HT1080 (cell line): Measurements from ENCODE around the gene GPI. TPM values are rescaled to one million over a fixed set of nuclear protein-coding genes. Genes with fewer than 3 reads are reported as not detected.

Experiments used
- DNase-seq: peaks from one replicate; pipeline ENCODE4 v3.0.0-alpha.2; 2015; ENCODE audit warnings: low read depth
- total RNA-seq: library from RNA; depleted of rRNA; stranded (reverse); fragments of >200 nt; shearing (Covaris generic); gene quantifications from 2 replicates; pipeline ENCODE4 v1.2.3, GENCODE V29; 2014

GPI gene
- total RNA-seq, 1 experiment from 2014 or later: 180 TPM

DNA sequence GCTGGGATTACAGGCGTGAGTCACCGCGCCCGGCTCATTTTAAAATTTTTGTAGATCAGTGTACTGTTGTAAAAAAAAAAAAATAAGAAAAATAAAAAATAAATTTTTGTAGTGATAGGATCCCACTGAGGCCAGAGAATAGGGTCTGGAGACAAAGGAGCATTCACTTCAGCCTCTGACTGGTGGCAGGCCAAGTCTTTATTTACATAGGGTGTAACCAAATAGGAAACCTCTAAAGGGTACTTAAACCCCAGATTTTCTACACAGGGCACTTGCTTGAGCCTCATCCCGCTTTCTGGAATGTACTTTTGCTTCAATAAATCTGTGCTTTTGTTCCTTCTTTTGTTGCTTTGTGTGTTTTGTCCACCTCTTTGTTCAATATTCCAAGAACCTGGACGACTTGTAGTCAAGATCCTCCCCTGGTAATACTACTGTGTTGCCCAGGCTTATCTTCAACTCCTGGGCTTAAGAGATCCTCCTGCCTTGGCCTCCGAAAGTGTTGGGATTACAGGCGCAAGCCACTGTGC is 37.1 kb downstream of the GPI start:
- no peak for DNase-seq

DNA sequence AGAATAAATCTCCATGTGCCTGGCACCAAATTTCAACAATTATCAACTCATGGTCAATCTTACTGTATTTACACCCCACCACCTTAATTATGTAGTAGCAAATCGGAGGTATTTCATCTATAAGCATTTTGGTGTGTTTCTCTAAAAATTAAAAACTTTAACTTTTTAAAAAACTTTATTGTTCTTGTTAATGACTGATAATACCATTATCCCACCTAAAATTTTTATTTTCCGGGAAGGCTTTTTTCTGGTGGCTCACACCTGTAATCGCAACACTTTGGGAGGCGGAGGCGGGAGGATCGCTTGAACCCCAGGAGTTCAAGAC is 38.8 kb downstream of the GPI start:
- DNase-seq: no peak

DNA sequence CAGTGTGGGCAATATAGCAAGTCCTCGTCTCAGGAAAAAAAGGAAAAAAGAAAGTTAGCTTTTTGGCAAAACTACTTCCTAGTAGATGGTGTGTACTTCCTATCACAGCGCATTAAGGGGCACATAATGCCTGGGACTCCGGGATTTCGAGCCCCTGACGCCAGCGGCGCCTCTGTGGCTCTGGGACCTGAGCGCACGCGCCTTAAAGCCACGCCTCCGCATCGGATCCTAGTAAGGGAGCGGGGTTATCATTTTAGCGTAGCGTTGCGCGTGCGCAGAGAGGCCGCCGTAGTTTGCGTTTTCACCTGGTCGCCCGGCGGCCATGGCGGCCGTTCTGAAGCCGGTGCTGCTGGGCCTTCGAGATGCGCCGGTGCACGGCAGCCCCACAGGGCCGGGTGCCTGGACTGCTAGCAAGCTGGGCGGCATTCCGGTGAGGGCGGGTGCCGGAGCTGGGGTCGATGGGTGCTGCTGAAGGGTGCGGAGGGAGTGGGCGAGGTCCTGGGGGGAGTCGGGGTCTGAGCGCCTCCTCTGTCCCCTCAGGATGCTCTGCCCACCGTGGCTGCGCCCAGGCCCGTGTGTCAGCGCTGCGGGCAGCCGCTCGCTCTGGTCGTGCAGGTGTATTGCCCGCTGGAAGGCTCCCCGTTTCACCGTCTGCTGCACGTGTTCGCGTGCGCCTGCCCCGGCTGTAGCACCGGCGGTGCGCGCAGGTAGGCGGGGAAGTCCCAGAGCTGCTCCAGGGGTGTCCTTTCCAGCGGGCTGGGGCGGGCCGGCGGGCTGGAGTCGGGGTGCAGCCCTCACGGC is 39.3 kb downstream of the GPI start, which contains the start of gene PDCD2L:
PDCD2L (plus strand) TSS at position 291 of the 801 bp plus-strand sequence; CDS start at position 323, 32 bp downstream.
- peak; percentile 87 for DNase-seq

DNA sequence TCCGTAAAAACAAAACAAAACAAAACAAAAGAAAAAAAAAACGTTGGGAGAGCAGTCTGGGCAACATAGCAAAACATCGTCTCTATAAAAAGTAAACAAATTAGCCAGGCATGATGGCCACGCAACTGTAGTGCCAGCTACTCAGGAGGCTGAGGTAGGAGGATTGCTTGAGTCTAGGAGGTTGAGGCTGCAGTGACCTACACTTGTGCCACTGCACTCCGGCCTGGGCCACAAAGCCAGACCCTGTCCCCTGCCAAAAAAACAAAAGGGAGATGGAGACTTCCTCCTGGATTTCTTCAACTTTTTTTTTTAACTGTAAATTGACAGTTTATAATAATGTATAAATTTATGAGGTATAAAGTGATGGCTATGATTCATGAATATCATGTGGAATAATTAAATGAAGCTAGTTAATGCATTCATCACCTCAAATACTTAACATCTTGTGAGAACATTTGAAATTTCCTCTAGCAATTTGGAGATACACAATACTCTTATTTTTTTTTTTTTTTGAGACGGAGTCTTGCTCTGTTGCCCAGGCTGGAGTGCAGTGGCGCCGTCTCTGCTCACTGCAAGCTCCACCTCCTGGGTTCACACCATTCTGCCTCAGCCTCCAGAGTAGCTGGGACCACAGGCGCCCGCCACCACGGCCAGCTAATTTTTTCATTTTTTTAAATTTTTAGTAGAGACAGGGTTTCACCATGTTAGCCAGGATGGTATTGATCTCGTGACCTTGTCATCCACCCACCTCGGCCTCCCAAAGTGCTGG is 41.1 kb downstream of the GPI start:
- DNase-seq: no peak

DNA sequence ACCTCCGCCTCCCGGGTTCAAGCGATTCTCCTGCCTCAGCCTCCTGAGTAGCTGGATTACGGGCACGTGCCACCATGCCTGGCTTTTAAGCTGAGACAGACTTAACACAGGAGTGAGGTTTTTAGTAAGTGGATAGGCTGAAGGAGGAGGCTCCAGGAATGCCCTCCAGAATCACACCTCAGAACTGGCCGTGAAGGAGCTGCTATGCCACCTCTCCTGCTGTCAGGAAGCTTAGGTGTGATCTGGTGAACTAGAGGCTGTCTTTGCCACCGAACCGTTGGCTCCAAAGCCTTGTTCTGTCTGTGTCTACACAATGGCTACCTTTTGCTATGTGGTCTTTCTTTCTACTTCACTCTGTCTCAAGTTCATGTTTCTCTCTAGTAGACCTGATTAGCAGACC is 43.4 kb downstream of the GPI start:
- DNase-seq: no peak

DNA sequence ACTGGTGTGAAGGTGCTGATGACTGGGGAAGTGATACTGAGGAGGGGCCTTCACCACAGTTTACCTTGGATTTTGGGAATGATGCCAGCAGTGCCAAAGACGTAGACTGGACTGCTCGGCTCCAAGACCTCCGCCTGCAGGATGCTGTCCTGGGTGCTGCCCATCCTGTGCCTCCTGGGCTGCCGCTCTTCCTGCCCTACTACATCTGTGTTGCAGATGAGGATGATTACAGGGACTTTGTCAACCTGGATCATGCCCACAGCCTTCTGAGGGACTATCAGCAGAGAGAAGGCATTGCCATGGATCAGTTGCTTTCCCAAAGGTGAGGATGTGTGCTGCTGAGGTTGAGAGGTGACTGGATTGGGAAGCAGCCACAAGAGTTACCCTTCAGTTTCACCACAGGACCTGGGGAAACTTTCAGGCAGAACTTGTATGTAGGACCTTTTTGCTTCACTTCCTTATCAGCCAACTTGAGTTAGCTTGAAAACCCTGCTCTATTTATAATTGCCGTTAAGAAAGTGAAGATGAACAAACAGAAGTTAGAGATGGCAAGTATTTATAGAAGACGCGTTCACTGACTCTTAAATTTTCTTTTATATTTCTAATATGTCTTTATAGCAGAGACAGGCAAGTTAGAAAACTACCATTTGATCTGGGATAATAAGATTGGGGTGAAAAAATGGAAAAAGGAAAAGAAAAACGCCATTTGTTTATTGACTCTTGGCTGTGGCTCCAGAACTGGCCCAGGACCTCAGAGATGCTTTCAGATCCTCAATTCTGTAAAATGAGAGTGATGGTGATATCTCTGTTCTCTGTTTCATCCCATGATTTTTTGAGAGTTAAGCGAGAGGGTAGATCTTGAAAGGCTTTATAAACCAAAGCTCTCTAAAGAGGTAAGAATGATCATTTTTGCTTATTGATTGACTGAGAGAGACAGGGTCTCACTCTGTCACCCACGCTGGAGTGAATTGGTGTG is 44.5 kb downstream of the GPI start:
- no peak for DNase-seq

DNA sequence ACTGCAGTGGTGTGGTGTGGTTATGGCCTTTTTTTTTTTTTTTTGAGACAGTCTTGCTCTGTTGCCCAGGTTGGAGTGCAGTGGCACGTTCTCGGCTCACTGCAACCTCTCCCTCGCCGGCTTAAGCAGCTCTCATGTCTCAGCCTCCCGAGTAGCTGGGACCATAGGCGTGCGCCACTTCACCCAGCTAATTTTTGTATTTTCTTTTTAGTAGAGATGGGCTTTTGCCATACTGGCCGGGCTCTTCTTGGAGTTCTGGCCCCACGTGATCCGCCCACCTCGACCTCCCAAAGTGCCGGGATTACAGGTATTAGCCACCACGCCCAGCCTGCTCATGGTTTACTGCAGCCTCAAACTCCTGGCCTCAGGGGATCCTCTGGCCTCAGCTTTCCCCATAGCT is 46.2 kb downstream of the GPI start:
- no peak for DNase-seq

DNA sequence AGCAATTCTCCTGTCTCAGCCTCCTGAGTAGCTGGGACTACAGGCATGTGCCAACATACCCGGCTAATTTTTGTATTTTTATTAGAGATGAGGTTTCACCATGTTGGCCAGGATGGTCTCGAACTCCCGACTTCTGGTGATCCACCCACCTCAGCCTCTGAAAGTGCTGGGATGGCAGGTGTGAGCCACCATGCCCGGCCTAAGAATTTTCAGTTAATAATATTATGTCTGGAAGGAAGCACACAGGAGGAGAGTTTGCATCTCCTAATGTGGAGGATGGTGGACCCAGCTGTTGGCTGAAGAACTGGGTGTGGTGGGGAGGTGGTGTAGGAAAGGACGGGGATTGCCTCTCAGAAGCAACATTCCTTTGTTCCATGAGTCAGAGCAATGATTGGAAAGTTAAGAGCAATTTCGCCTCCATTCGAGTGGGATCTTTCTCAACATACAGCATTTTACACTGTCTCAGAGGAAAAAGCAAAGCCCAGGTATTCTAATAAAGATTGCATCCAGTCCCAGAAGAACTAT is 51.1 kb downstream of the GPI start:
- DNase-seq: no peak

DNA sequence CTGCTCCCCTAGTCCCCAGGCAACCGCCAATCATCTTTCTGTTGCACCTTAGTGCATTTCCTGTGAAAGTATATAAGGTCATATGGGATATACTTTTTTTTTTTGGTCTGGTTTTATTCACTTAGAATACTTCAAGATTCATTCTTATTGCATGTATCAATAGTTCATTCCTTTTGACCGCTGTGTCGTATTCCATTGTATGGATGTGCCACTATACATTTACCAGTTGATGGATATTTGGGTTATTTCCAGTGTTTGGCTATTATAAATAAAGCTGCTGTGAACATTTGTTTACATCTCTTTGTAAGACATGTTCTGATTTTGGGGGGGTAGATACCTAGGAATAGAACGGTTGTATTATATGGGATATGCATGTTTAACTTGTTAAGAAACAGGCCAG is 53.3 kb downstream of the GPI start:
- no peak for DNase-seq

DNA sequence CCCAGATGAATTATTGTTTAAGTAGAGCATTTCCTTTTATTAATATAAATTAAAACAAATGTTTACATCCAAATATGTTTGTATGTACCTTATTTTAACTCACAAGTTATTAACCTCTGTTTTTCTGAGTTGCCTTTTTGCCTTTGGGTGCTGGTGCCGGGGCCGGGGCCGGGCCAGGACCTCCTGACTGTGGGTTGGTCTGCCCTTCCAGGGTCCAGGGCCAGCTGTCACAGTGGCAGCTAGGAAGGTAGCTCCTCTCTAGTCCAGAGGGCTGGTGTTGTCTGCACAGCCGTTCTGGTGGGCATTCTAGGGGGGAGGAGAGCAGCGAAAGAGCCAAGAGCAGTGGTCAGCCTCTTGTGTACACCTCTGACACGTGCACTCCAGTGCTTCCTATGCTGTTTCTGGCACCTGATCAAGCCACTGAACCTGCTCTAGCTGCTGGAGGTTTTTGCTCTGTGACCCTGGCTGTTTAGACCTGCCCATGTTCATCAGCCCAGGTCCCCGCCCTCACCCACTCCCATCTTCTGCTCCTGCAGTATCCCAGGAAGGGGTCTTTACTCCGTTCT is 61.2 kb downstream of the GPI start:
- DNase-seq: no peak

DNA sequence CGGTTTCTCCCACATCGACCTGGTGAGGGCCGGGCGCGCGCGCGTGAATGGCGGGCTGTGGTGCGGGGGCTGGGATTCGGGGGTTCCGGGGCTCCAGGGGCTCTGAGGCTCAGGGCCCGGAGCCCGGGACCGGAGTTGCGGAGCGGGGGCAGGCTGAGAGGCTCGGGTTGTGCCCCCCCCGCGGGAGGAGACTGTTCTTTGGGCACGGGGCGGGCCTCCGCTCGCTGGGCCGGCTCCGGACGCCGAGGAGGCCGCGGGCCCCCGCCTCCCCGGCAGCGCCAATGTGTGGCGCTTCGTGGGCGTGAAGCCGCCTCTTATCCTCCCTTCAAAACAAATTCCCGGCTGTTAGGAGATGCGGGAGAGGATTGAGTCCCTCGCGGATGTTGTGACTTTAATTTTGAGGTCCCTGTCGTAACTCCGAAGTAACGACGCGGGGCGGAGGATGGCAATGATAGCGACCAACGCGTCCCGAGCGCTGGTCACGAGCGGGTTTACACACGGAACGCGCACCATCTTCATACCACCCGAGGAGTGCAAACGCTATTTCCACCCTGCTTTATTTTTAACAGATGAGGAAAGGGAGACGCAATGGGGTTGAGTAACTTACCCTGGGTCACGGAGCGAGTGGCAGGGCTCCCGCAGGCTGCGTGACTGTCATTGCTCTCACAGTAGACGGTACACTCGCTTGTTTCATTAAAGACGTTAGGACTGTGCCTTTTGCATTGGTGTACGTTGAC is 63.7 kb downstream of the GPI start:
- peak; percentile 18 for DNase-seq

DNA sequence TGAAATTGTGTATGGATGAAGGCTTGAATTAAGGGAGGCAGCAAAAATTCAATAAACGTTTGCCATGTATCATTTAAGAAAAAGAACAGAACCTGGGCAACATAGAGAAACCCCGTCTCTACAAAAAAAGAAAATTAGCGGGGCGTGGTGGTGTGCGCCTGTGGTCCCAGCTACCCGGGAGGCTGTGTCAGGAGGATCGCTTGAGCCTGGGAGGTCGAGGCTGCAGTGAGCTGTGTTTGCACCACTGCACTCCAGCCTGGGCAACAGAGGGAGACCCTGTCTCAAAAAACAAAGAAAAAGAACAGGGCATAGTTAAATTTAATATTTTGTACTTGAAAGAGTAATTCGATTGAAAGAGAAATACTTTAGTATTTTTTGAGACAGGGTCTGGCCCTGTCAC is 64.6 kb downstream of the GPI start:
- DNase-seq: no peak

DNA sequence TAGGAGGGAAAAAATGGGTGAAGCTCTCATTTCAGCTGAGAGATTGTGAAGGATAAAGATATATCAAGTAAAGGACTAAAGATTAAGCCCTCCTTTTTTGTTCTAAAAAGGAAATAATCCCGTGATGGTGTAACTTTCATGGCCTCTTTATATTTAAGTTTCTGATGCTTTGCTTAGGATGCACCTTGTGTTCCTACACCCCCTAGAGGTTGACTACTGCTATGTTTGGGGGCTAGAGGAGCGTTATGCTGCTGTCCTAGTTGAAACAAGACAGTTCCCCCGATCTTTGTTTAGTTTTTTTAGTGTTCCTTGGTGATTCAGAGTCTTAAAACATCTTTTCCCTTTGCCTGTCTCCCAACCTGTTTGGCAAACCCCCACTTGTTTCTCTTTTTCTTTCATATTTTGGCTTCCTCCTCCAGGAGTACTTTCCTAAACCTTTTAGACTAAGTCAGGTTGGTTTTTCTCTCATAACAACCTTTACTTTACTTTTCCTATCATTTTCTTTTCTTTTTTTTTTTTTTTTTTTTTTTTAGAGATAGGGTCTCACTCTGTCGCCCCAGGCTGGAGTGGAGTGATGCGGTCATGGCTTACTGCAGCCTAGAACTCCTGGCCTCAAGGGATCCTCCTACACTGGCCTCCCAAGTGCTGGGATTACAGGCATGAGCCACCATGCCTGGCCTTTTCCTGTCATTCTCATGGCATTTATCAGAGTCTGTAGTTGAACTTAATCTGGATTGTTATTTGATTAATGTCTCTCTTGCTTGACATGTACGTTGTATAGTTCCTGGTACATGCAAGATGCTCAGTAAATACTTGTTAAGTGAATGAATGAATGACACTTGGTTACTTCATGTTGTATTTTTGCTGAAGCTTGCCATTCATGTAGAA is 66.0 kb downstream of the GPI start:
- DNase-seq: peak; percentile 39

DNA sequence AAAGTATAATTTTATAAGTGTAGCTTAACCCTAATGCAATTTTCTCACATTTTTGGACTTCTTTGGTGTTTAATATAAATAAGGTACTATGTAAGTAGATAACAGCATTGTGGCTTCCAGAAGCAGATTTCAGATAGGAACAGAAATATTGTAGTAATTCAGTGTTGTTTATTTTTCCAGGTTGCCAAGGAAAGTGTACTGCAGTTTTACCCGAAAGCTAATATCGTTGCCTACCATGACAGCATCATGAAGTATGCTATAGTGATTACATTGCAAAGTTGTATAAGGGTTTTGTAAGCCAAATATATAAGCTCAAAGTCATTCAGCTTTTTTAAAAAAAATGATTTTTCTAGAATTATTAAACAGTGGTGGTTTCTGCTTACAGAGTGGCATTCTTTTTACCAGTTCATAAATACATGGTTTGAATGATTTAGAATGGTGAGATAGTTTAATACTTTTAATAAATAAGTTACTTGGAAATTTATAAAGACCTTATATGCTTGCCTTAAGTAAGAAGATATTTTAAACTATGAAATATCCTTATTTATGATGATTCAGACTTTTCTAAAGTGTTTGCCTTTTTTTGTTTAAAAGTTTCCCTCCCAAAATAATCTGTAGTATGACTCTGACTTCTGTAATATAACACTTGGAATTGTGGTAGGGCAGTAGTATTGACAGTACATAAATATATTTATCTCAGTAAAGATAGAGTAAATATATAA is 66.8 kb downstream of the GPI start:
- DNase-seq: no peak

DNA sequence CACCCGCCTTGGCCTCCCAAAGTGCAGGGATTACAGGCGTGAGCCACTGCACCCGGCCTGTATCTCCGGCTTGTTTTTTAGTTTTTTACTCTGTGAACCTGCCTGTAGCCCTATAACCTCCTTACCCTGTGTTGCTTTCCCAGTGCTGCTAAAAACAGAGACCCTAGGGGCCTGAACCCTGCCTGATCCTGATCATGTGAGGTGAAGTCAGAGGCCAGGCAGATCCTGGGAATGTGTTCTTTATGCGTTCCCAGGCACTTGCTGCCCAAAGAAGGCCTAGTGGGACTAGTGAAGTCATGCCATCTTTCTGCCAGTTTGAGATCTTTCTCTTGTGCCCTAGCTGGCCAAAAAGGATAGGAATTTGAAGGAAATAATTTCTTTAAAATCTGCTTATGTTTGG is 67.8 kb downstream of the GPI start:
- no peak for DNase-seq

DNA sequence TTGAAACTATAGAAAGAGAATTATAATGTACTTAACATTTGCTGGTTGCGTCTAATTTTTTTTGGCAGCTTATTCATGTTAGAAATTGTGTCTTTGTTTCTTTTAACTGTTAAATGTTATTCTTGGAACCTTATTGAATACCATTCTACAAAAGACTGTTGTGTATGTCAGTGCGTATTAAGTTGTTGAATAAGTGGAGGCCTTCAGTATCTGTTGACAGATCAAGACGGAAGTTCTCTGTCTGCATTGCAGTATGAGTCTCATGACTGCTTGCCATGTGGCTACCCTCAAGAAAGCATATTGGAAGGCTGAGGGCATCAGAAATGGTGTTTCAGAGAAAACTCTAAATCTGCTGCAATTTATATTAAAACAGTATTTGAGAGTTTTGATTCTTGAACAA is 71.7 kb downstream of the GPI start:
- no peak for DNase-seq

DNA sequence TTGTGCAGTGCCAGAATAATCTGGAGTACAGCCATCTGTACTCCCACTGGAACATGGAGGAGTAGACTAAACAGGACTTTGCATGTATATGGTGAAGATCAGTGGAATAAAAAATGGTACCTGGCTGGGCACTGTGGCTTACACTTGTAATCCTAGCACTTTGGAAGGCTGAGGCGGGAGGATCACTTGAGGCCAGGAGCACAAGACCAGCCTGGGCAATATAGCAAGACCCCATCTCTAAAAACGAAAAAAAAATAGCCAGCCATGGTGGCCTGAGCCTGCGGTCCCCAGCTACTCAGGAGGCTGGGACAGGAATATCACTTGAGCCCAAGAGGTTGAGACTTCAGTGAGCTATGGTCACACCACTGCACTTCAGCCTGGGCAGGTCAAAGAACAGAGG is 83.2 kb downstream of the GPI start:
- no peak for DNase-seq
